ENCODE measurements around the gene TIGIT. TPM values are rescaled to one million over a fixed set of nuclear protein-coding genes. Genes with fewer than 3 reads are reported as not detected.

The TIGIT gene
- total RNA-seq, 1 experiment from 2014 or later: not detected

DNA sequence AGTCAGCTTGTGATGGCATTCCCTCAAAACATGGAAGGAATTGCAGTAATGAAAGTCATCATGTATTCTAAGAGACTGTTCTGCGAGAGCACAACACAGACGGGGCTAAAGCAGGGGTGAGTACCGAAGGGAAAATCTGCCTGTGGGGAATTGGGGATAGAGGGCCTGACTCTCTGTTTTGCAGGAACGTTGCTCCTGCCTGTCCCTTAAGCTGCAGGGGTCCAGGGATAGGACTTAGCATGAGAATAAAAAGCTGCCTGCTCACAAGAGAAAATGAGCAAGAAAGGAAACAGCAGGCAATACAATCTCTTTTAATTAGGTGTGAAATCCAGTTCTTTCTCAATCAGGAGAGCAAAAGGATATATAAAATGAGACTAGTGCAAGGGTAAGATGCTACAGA lies 62.2 kb downstream of the TIGIT start:
- peak; percentile 76 for DNase-seq
- Histone ChIP-seq H3K4me2 (ENCODE audit: insufficient read depth, insufficient read length, low read length) (peak overlapping the region; percentile 8), H3K27ac (ENCODE audit: insufficient read length, low read depth, low read length) (no peak overlapping the region), H4K5ac (ENCODE audit: insufficient read length, low read depth, low read length) (no peak overlapping the region), H3K23me2 (ENCODE audit: insufficient read length, low read depth, low read length, poor library complexity, severe bottlenecking) (no peaks in the 10 kb centered on the region), H3K18ac (ENCODE audit: insufficient read length, low read depth, low read length) (no peak overlapping the region), H3K9ac (ENCODE audit: extremely low read depth, insufficient read length, low read length) (no peak overlapping the region), H3K9me3 (ENCODE audit: control insufficient read depth, low read depth, low read length) (no peaks in the 10 kb centered on the region), H4K8ac (replicated peaks; ENCODE audit: insufficient read length, low read depth, low read length) (no peak overlapping the region), H2BK120ac (ENCODE audit: low read depth, low read length, poor library complexity, severe bottlenecking) (no peak overlapping the region), H3K79me1 (ENCODE audit: insufficient read depth, low read depth, low read length, poor library complexity, severe bottlenecking) (no peaks in the 10 kb centered on the region), H4K91ac (ENCODE audit: insufficient read length, low read depth, low read length) (no peak overlapping the region), H3K27me3 (ENCODE audit: insufficient read depth, low read length) (no peaks in the 10 kb centered on the region), H3K4ac (ENCODE audit: low read depth, low read length) (no peak overlapping the region), H4K20me1 (ENCODE audit: control insufficient read depth, insufficient read depth, insufficient read length) (no peaks in the 10 kb centered on the region), H3T11ph (ENCODE audit: low read length) (no peak overlapping the region), H2AFZ (ENCODE audit: low read length) (no peak overlapping the region), H3K4me1 (ENCODE audit: insufficient read depth, low read length) (peaks cover 10% of the 10 kb centered on the region; the same call in 1 of the 2 replicates), H3K23ac (ENCODE audit: insufficient read length, low read depth, low read length) (no peak overlapping the region), H2AK5ac (ENCODE audit: insufficient read length, low read length) (no peak overlapping the region), H2BK12ac (ENCODE audit: insufficient read length, low read depth, low read length) (no peak overlapping the region), H3K56ac (ENCODE audit: insufficient read length, low read depth, low read length) (no peak overlapping the region), H3K14ac (ENCODE audit: insufficient read depth, low read length) (no peak overlapping the region), H2BK5ac (ENCODE audit: insufficient read length, low read length) (no peak overlapping the region), H2BK20ac (ENCODE audit: low read depth, low read length, poor library complexity, severe bottlenecking) (no peak overlapping the region), H3K79me2 (ENCODE audit: insufficient read depth, low read length) (no peaks in the 10 kb centered on the region), H2BK15ac (ENCODE audit: low read depth, low read length) (no peak overlapping the region)
- Mint-ChIP-seq H3K4me1 (peaks cover 9 to 26% of the 10 kb centered on the region in 2 experiments), H3K9me3 (no peaks in the 10 kb centered on the region; a peak in 1 of 5 replicates), H3K4me3 (no peak overlapping the region), H3K27ac (no peak overlapping the region), H3K36me3 (ENCODE audit: insufficient read depth in 1 of 3, low read depth in 3 of 3) (no peaks in the 10 kb centered on the region), H3K27me3 (ENCODE audit: low read depth) (no peaks in the 10 kb centered on the region)
- TF ChIP-seq, protein P1, sequence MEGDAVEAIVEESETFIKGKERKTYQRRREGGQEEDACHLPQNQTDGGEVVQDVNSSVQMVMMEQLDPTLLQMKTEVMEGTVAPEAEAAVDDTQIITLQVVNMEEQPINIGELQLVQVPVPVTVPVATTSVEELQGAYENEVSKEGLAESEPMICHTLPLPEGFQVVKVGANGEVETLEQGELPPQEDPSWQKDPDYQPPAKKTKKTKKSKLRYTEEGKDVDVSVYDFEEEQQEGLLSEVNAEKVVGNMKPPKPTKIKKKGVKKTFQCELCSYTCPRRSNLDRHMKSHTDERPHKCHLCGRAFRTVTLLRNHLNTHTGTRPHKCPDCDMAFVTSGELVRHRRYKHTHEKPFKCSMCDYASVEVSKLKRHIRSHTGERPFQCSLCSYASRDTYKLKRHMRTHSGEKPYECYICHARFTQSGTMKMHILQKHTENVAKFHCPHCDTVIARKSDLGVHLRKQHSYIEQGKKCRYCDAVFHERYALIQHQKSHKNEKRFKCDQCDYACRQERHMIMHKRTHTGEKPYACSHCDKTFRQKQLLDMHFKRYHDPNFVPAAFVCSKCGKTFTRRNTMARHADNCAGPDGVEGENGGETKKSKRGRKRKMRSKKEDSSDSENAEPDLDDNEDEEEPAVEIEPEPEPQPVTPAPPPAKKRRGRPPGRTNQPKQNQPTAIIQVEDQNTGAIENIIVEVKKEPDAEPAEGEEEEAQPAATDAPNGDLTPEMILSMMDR (conservative IDR thresholded peaks at IDR 0.05): no peak
- WGBS (ENCODE audit: extremely low coverage, insufficient read length, low lambda C conversion rate): no CpG with 5 or more reads among the region's 4 CpGs
